Measurements from ENCODE around the gene GATD1.
A peak's percentile ranks its signal among the peaks of the same experiment; 100 is the strongest.

GATD1 gene

GRCh38 chr11:724778-725386 is 52.4 kb downstream of the GATD1 start:
- DNase-seq, result no peak

- no peak for DNase-seq
Measured at GRCh38 chr11:724049-724777, 53.1 kb downstream of the GATD1 start.

GRCh38 chr11:723120-723883 is 54.0 kb downstream of the GATD1 start:
- peak; percentile 0 for DNase-seq

GRCh38 chr11:722346-722811 is 54.9 kb downstream of the GATD1 start:
- no peak for DNase-seq

GRCh38 chr11:721741-722345 is 55.4 kb downstream of the GATD1 start:
- no peak for DNase-seq

GRCh38 chr11:721247-721740 is 56.0 kb downstream of the GATD1 start:
- no peak for DNase-seq

- DNase-seq, result no peak
Measured at GRCh38 chr11:720642-721246, 56.5 kb downstream of the GATD1 start.

- DNase-seq, result no peak
Measured at GRCh38 chr11:720017-720641, 57.2 kb downstream of the GATD1 start.

- DNase-seq, result no peak
Measured at GRCh38 chr11:719214-720016, 57.9 kb downstream of the GATD1 start.

All from DMS79 treated with DMSO at 0.1 percent for 48 hours (cell line).